IMR-90 (cell line): ENCODE results near the gene TAS2R1. TPM values are rescaled to one million over a fixed set of nuclear protein-coding genes. Genes with fewer than 3 reads are reported as not detected.

Source experiments
- ATAC-seq: fragments of 200-7000 bp; cut with Tn5 transposase; 2 replicates; pipeline ENCODE4 v1.9.1; 2020; ENCODE audit warnings: low read depth, mild to moderate bottlenecking, moderate library complexity
- BruUV-seq: library from RNA; stranded (reverse); fragments of 400-500 nt; replicated peaks from 2 replicates; lab custom pipeline; 2021; lab: Mats Ljungman, UMichigan
- CTCF ChIA-PET: fragments of 300-600 bp; formaldehyde crosslinking; extraction: SDS; loops from one replicate; lab custom pipeline; 2021; ENCODE audit warnings: antibody characterized with exemption; lab: Yijun Ruan, JAX
- POLR2A ChIA-PET: fragments of 300-600 bp; sonication (Branson Sonifier 250); formaldehyde crosslinking; loops from one replicate; lab custom pipeline; 2022; ENCODE audit warnings: antibody characterized with exemption; ENCODE audit not compliant: unreplicated experiment; lab: Charles Lee
- DNase-seq: peaks from one replicate; pipeline ENCODE4 v3.0.0; 2013
- H2AFZ ChIP-seq: replicated peaks from 2 replicates; pipeline ENCODE3; 2013; ENCODE audit warnings: low read length, mild to moderate bottlenecking; ENCODE audit not compliant: poor library complexity
- H2AK5ac ChIP-seq: 2 replicates; pipeline ENCODE4 v1.6.1; 2013; ENCODE audit warnings: low read depth, low read length, inconsistent platforms
- H2AK9ac ChIP-seq: replicated peaks from 2 replicates; pipeline ENCODE3; 2013; ENCODE audit warnings: mild to moderate bottlenecking, low read depth, low read length, moderate library complexity; ENCODE audit not compliant: poor library complexity
- H2BK120ac ChIP-seq: 2 replicates; pipeline ENCODE4 v1.6.1; 2013; ENCODE audit warnings: low read depth, low read length, inconsistent platforms
- H2BK15ac ChIP-seq: 3 replicates; pipeline ENCODE4 v1.6.1; 2013; ENCODE audit warnings: low read depth, low read length, inconsistent platforms
- H2BK20ac ChIP-seq: 2 replicates; pipeline ENCODE4 v1.6.1; 2013; ENCODE audit warnings: low read depth, mild to moderate bottlenecking, inconsistent platforms, low read length, moderate library complexity
- H2BK5ac ChIP-seq: 2 replicates; pipeline ENCODE4 v1.6.1; 2013; ENCODE audit warnings: mild to moderate bottlenecking, low read depth, low read length, inconsistent platforms; ENCODE audit not compliant: poor library complexity, severe bottlenecking
- H3K14ac ChIP-seq: replicated peaks from 2 replicates; pipeline ENCODE4 v1.6.1; 2013; ENCODE audit warnings: low read depth, low read length, inconsistent platforms
- H3K18ac ChIP-seq: 2 replicates; pipeline ENCODE4 v1.6.1; 2013; ENCODE audit warnings: low read depth, low read length, control low read depth
- H3K23ac ChIP-seq: 2 replicates; pipeline ENCODE4 v1.6.1; 2013; ENCODE audit warnings: low read depth, low read length, inconsistent platforms
- H3K27ac ChIP-seq: 2 replicates; pipeline ENCODE4 v1.5.1; 2013; ENCODE audit warnings: mild to moderate bottlenecking, control low read depth, low read length; ENCODE audit not compliant: insufficient read depth
- H3K27me3 ChIP-seq: 2 replicates; pipeline ENCODE4 v1.6.1; 2013; ENCODE audit warnings: low read length; ENCODE audit not compliant: control insufficient read depth, insufficient read depth
- H3K36me3 ChIP-seq: 2 replicates; pipeline ENCODE4 v1.6.1; 2013; ENCODE audit warnings: low read length, mixed read lengths; ENCODE audit not compliant: control insufficient read depth, insufficient read depth
- H3K4ac ChIP-seq: 2 replicates; pipeline ENCODE4 v1.6.1; 2013; ENCODE audit warnings: low read depth, low read length, inconsistent platforms
- H3K4me1 ChIP-seq: 2 replicates; pipeline ENCODE4 v1.6.1; 2013; ENCODE audit warnings: low read length, mixed read lengths; ENCODE audit not compliant: control insufficient read depth, insufficient read depth
- H3K4me2 ChIP-seq: 2 replicates; pipeline ENCODE4 v1.6.1; 2013; ENCODE audit warnings: low read depth, mild to moderate bottlenecking, control low read depth, low read length, moderate library complexity
- H3K4me3 ChIP-seq: 2 replicates; pipeline ENCODE4 v1.5.1; 2013; ENCODE audit warnings: low read depth, mild to moderate bottlenecking, control low read depth, low read length, moderate library complexity; ENCODE audit not compliant: insufficient read depth
- H3K56ac ChIP-seq: 2 replicates; pipeline ENCODE4 v1.6.1; 2013; ENCODE audit warnings: low read length, inconsistent platforms; ENCODE audit not compliant: insufficient read depth; ENCODE audit errors: extremely low read depth
- H3K79me1 ChIP-seq, 2 experiments: 2 replicates each; pipeline ENCODE4 v1.6.1; 2013; ENCODE audit warnings: low read length in 2 of 2, inconsistent platforms in 1 of 2, low read depth in 1 of 2
- H3K9ac ChIP-seq: 2 replicates; pipeline ENCODE4 v1.6.1; 2013; ENCODE audit warnings: low read depth, low read length, control low read depth
- H3K9me1 ChIP-seq: 2 replicates; pipeline ENCODE4 v1.6.1; 2013; ENCODE audit warnings: low read length, inconsistent platforms; ENCODE audit not compliant: insufficient read depth
- H3K9me3 ChIP-seq: 2 replicates; pipeline ENCODE4 v1.6.1; 2013; ENCODE audit warnings: low read length; ENCODE audit not compliant: control insufficient read depth, insufficient read depth
- H4K20me1 ChIP-seq: 2 replicates; pipeline ENCODE4 v1.6.1; 2013; ENCODE audit warnings: low read length, inconsistent platforms; ENCODE audit not compliant: insufficient read depth
- H4K5ac ChIP-seq: 2 replicates; pipeline ENCODE4 v1.6.1; 2013; ENCODE audit warnings: mild to moderate bottlenecking, low read depth, low read length, control low read depth
- H4K8ac ChIP-seq, 2 experiments: 2 replicates each; pipeline ENCODE4 v1.6.1; 2013; ENCODE audit warnings: low read depth in 2 of 2, low read length in 2 of 2, control low read depth in 1 of 2, inconsistent platforms in 1 of 2
- H4K91ac ChIP-seq: 2 replicates; pipeline ENCODE4 v1.6.1; 2013; ENCODE audit warnings: low read depth, low read length, inconsistent platforms; ENCODE audit not compliant: insufficient read depth
- WGBS, 2 experiments: methylation state at CpG; one replicate each; pipeline versions ENCODE4 v1.1.5 to v1.1.7; 2013; ENCODE audit warnings: missing lambda C conversion rate in 2 of 2; ENCODE audit not compliant: insufficient read length in 1 of 2; ENCODE audit errors: extremely low coverage in 2 of 2; 5-methylcytosine and 5-hydroxymethylcytosine counted together
- dilution Hi-C: fragments of 300-500 bp; cut with HindIII; formaldehyde crosslinking; loops from one replicate; pipeline ENCODE4 v1.14.3; 2018; ENCODE audit warnings: low sequenced_read_pairs; ENCODE audit not compliant: unreplicated experiment
- in situ Hi-C: fragments of 300-500 bp; cut with MboI; formaldehyde crosslinking; loops from 3 replicates; pipeline ENCODE4 v1.14.3; 2019; ENCODE audit warnings: low sequenced_read_pairs, inconsistent platforms, mixed read lengths
- intact Hi-C: fragments of 100-400 bp; cut with micrococcal nuclease; formaldehyde crosslinking; loops from 2 replicates; pipeline ENCODE4 v1.10.0; 2022
- polyA plus RNA-seq, 3 experiments: library from polyadenylated mRNA; depleted of rRNA; stranded (reverse); fragments of >200 nt; gene quantifications; 2 replicates each; pipeline ENCODE4 v1.2.3, GENCODE V29; 2012; ENCODE audit warnings: low replicate concordance in 1 of 3
- total RNA-seq: library from RNA; depleted of rRNA; stranded (reverse); fragments of >200 nt; gene quantifications from 2 replicates; pipeline ENCODE4 v1.2.3, GENCODE V29; 2012
- TF ChIP-seq, protein P1 (sequence below): conservative IDR thresholded peaks from 2 replicates; pipeline ENCODE4 v1.5.1; 2012; ENCODE audit warnings: mild to moderate bottlenecking, low read depth, low read length, improper control_type of control experiment

Gene TAS2R1
- total and polyA plus RNA-seq, 2 of the 4 experiments (the other 2 are of a cell fraction), result not detected

GRCh38 chr5:9624196-9624947 is 5.8 kb downstream of the TAS2R1 start:
- Histone ChIP-seq H4K8ac (peak overlapping the region in 1 of 2 experiments; percentile 24; a peak in 1 of 4 replicates), H3K4me1 (peaks cover 11% of the 10 kb centered on the region), H2AFZ (no peak overlapping the region), H3K4me2 (no peak overlapping the region), H3K9ac (no peak overlapping the region), H2BK120ac (peak overlapping the region; percentile 71), H2AK9ac (no peak overlapping the region), H2AK5ac (peak overlapping the region; percentile 60), H3K4ac (peak overlapping the region; percentile 76), H3K9me3 (no peaks in the 10 kb centered on the region), H3K27me3 (no peaks in the 10 kb centered on the region), H3K14ac (peak overlapping the region; percentile 18), H4K20me1 (no peaks in the 10 kb centered on the region), H3K18ac (no peak overlapping the region), H2BK20ac (peak overlapping the region; percentile 69), H3K4me3 (no peak overlapping the region), H3K9me1 (peaks cover 14% of the 10 kb centered on the region), H3K27ac (no peak overlapping the region), H3K36me3 (no peaks in the 10 kb centered on the region), H3K23ac (peak overlapping the region; percentile 88; the same call in 1 of the 2 replicates), H2BK15ac (peak overlapping the region; percentile 70; the same call in 2 of the 3 replicates), H2BK5ac (no peak overlapping the region), H3K79me1 (no peaks in the 10 kb centered on the region), H3K56ac (no peak overlapping the region), H4K91ac (no peak overlapping the region; the same call in 1 of the 2 replicates), H4K5ac (no peak overlapping the region)
- no TSS peak for BruUV-seq
- TF ChIP-seq, protein P1, sequence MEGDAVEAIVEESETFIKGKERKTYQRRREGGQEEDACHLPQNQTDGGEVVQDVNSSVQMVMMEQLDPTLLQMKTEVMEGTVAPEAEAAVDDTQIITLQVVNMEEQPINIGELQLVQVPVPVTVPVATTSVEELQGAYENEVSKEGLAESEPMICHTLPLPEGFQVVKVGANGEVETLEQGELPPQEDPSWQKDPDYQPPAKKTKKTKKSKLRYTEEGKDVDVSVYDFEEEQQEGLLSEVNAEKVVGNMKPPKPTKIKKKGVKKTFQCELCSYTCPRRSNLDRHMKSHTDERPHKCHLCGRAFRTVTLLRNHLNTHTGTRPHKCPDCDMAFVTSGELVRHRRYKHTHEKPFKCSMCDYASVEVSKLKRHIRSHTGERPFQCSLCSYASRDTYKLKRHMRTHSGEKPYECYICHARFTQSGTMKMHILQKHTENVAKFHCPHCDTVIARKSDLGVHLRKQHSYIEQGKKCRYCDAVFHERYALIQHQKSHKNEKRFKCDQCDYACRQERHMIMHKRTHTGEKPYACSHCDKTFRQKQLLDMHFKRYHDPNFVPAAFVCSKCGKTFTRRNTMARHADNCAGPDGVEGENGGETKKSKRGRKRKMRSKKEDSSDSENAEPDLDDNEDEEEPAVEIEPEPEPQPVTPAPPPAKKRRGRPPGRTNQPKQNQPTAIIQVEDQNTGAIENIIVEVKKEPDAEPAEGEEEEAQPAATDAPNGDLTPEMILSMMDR, result no peak
- intact Hi-C loops, result no loop called here
- no CpG with 5 or more reads among the region's 5 CpGs for WGBS, 2 experiments
- dilution Hi-C loops, result no loop called here
- ChIA-PET POLR2A (no interaction called here), CTCF (interaction anchor here (0.6 kb wide), 1 partner anchor 57 kb away, joined by 5 read pairs; no protein-coding TSS in a partner anchor)
- ATAC-seq, result no peak
- DNase-seq, result peak; percentile 15
- in situ Hi-C loops, result no loop called here
